Fibroblast of villous mesenchyme (primary cell): Measurements from ENCODE around the gene DISC1. TPM values are rescaled to one million over a fixed set of nuclear protein-coding genes. Genes with fewer than 3 reads are reported as not detected.

Experiments
- DNase-seq: peaks from one replicate; pipeline ENCODE4 v3.0.0-alpha.2; 2010; ENCODE audit warnings: low read depth
- H3K4me3 ChIP-seq: 2 replicates; pipeline ENCODE4 v1.5.1; 2011; ENCODE audit warnings: low read depth, mild to moderate bottlenecking, low read length
- total RNA-seq: library from RNA; depleted of rRNA; stranded (reverse); fragments of >200 nt; gene quantifications from 2 replicates; pipeline ENCODE4 v1.2.3, GENCODE V29; 2012
- TF ChIP-seq, protein P1 (sequence below): IDR thresholded peaks from 2 replicates; pipeline ENCODE4 v1.5.1; 2012; ENCODE audit warnings: low read depth, mild to moderate bottlenecking, low read length; ENCODE audit not compliant: insufficient read depth

The DISC1 gene
- total RNA-seq, 1 donor: 9.9 TPM

GRCh38 chr1:231750296-231750695 lies 123.7 kb downstream of the DISC1 start:
- TF ChIP-seq, protein P1, sequence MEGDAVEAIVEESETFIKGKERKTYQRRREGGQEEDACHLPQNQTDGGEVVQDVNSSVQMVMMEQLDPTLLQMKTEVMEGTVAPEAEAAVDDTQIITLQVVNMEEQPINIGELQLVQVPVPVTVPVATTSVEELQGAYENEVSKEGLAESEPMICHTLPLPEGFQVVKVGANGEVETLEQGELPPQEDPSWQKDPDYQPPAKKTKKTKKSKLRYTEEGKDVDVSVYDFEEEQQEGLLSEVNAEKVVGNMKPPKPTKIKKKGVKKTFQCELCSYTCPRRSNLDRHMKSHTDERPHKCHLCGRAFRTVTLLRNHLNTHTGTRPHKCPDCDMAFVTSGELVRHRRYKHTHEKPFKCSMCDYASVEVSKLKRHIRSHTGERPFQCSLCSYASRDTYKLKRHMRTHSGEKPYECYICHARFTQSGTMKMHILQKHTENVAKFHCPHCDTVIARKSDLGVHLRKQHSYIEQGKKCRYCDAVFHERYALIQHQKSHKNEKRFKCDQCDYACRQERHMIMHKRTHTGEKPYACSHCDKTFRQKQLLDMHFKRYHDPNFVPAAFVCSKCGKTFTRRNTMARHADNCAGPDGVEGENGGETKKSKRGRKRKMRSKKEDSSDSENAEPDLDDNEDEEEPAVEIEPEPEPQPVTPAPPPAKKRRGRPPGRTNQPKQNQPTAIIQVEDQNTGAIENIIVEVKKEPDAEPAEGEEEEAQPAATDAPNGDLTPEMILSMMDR: no peak
- DNase-seq: no peak
- no peak overlapping the region for H3K4me3 ChIP-seq

DNA sequence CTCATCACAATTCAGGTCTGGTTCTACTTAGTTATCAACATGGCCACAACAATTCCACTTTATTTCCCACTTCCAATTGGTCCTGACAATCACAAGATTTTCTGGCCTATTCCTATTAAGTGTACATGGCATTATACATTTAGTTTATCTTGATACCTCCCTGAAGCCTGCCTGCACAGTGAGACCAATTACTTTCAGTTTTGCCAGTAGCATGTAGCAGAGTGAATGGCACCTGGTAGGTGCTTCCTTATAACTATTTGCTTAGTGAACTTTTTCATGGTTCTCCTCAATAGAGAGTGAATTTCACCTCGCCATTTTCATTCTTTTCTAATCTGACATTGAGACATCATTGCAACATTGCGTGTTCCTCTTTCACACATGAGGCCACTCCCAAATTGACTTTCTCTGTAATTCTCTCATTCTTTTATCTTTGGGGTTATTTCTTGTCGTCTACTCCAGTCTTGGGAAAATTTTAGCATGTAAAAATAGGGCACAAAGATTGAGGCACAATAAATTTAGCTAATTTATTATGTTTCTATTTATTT lies 124.3 kb downstream of the DISC1 start:
- H3K4me3 ChIP-seq: no peak overlapping the region
- DNase-seq: no peak
- TF ChIP-seq, protein P1: no peak

DNA sequence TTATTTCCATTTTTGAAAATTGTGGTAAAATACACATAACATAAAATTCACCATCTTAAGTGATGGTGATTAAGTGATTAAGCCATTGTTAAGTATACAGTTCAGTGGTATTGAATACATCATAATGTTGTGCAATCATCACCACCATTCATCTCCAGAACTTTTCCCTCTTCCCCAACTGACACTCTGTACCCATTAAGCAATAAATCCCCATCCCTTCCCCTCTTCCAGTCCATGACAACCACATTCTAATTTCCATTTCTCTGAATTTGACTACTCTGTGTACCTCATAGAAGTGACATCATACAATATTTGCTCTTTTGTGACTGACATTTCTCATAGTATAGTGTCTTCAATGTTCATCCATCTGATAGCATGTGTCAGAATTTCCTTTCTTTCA lies 124.8 kb downstream of the DISC1 start:
- DNase-seq: no peak
- TF ChIP-seq, protein P1: no peak
- H3K4me3 ChIP-seq: no peak overlapping the region

DNA sequence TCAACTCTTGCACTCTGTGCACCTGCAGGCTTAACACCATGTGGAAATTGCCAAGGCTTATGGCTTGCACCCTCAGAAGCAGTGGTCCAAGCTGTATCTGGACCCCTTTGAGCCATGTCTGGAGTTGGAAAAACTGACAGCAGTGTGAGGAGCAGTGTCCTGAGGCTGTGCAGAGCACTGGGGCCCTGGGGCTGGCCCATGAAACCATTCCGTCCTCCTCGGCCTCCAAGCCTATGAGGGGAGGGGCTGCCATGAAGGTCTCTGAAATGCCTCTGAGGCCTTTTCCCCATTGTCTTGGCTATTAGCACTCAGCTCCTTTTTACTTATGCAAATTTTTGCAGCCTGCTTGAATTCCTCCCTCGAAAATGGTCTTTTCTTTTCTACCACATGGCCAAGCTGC lies 126.7 kb downstream of the DISC1 start:
- no peak for DNase-seq
- TF ChIP-seq, protein P1: no peak
- H3K4me3 ChIP-seq: no peak overlapping the region

DNA sequence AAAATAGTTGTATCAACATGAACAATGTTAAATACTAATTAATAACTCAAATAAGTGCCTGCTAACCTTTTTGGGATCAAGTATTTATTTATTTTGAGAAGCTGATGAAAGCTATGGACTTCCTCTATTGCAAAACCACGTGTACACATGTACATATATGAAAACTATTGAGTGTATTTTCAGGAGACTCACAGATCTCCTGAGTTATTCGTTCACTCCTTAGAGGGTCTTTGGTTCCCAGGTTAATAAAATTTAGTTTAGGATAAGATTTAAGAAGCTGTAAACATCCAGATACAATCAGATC lies 130.5 kb downstream of the DISC1 start:
- no peak overlapping the region for H3K4me3 ChIP-seq
- no peak for DNase-seq
- TF ChIP-seq, protein P1: no peak

- TF ChIP-seq, protein P1: no peak
- H3K4me3 ChIP-seq: no peak overlapping the region
- DNase-seq: no peak
Measured at GRCh38 chr1:231757759-231758158, 131.2 kb downstream of the DISC1 start.

DNA sequence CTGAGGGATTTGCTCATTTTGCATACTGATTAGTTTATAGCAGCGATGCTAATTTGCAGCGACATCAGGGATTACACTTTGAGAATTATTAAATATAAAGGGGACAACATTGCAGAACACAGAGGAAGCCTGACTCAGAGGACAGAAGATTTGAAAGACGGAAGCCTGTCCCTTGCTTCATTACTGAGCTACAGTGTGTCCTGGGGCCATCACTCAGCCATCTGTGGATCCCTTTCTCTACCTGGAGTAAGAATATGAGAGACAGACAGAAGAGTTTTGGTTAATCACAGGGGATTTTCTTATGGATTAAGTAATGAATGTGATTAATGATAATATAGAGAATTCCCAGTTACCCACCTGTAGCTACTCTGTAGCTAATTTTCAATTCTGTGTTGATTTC lies 134.7 kb downstream of the DISC1 start:
- no peak for DNase-seq
- TF ChIP-seq, protein P1: no peak
- H3K4me3 ChIP-seq: no peak overlapping the region
